Liver (tissue), 3 donors: ENCODE data around the gene SORBS2.

Source experiments
- FOXA1 ChIP-seq: IDR thresholded peaks from 2 replicates; pipeline ENCODE4 v1.6.1; 2016; ENCODE audit warnings: antibody characterized with exemption
- GABPA ChIP-seq, 2 donors: IDR thresholded peaks in 1 of 2; conservative IDR thresholded peaks in 1 of 2; 2 replicates each; pipeline ENCODE4 v1.6.1; 2016; ENCODE audit warnings: antibody characterized with exemption in 2 of 2, mild to moderate bottlenecking in 1 of 2, moderate library complexity in 1 of 2
- JUND ChIP-seq, 2 donors: IDR thresholded peaks; 2 replicates each; pipeline ENCODE4 v1.6.1; 2016; ENCODE audit warnings: antibody characterized with exemption in 2 of 2
- RAD21 ChIP-seq, 2 donors: IDR thresholded peaks; 2 replicates each; pipeline ENCODE4 v1.6.1; 2016; ENCODE audit warnings: antibody characterized with exemption in 2 of 2, mild to moderate bottlenecking in 2 of 2
- RXRA ChIP-seq, 2 donors: IDR thresholded peaks; 2 replicates each; pipeline ENCODE4 v1.6.1; 2017 to 2018; ENCODE audit warnings: antibody characterized with exemption in 2 of 2, mild to moderate bottlenecking in 1 of 2
- TAF1 ChIP-seq: conservative IDR thresholded peaks from 2 replicates; pipeline ENCODE4 v1.6.1; 2016; ENCODE audit warnings: antibody characterized with exemption, mild to moderate bottlenecking
- YY1 ChIP-seq: IDR thresholded peaks from 2 replicates; pipeline ENCODE4 v1.6.1; 2016; ENCODE audit warnings: antibody characterized with exemption, mild to moderate bottlenecking
- TF ChIP-seq, protein P1 (sequence below): IDR thresholded peaks from 2 replicates; pipeline ENCODE4 v1.6.1; 2016; ENCODE audit warnings: antibody characterized with exemption, mild to moderate bottlenecking
- TF ChIP-seq, protein P2 (sequence below): fragments of 150-350 bp; IDR thresholded peaks from 2 replicates; pipeline ENCODE4 v1.5.1; 2017; ENCODE audit warnings: improper control_type of control experiment, low read depth, low read length; ENCODE audit not compliant: missing input control
- TF ChIP-seq, protein P3 (sequence below): IDR thresholded peaks from 2 replicates; pipeline ENCODE4 v1.6.1; 2016; ENCODE audit warnings: antibody characterized with exemption
- donor health status: healthy.
- donor health status: healthy.

DNA sequence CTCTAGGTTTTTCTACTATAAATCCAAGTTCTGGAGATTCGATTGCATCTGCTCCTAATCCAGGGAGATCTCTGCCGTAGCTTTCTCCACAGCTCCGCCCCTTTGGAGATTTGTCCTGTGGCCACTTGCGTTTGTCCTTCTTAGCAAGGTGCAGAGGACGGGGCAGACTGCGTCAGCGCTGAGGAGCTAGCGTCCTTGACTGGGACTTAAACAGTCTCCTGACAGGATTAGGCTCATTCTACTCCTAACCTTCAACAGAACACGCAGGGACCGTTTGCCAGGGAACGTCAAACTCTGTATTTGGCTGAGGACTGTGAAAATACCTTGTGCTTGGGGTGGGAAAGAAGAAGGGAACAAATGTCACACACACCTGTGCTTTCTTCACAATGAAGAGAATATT, 38.6 kb downstream of the SORBS2 start:
- TF ChIP-seq, protein P1, sequence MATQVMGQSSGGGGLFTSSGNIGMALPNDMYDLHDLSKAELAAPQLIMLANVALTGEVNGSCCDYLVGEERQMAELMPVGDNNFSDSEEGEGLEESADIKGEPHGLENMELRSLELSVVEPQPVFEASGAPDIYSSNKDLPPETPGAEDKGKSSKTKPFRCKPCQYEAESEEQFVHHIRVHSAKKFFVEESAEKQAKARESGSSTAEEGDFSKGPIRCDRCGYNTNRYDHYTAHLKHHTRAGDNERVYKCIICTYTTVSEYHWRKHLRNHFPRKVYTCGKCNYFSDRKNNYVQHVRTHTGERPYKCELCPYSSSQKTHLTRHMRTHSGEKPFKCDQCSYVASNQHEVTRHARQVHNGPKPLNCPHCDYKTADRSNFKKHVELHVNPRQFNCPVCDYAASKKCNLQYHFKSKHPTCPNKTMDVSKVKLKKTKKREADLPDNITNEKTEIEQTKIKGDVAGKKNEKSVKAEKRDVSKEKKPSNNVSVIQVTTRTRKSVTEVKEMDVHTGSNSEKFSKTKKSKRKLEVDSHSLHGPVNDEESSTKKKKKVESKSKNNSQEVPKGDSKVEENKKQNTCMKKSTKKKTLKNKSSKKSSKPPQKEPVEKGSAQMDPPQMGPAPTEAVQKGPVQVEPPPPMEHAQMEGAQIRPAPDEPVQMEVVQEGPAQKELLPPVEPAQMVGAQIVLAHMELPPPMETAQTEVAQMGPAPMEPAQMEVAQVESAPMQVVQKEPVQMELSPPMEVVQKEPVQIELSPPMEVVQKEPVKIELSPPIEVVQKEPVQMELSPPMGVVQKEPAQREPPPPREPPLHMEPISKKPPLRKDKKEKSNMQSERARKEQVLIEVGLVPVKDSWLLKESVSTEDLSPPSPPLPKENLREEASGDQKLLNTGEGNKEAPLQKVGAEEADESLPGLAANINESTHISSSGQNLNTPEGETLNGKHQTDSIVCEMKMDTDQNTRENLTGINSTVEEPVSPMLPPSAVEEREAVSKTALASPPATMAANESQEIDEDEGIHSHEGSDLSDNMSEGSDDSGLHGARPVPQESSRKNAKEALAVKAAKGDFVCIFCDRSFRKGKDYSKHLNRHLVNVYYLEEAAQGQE: peak; percentile 53
- TF ChIP-seq RAD21 (IDR thresholded peaks at IDR 0.05) (peak in 1 of 2 donors; percentile 17), GABPA (IDR thresholded peaks at IDR 0.05 in 1 of 2, conservative IDR thresholded peaks at IDR 0.05 in 1 of 2) (no peak), FOXA1 (no peak), RXRA (IDR thresholded peaks at IDR 0.05) (peak; percentile 40 to 55), YY1 (no peak), TAF1 (peak; percentile 80), JUND (IDR thresholded peaks at IDR 0.05) (peak in 1 of 2 donors; percentile 7)
- TF ChIP-seq, protein P2, sequence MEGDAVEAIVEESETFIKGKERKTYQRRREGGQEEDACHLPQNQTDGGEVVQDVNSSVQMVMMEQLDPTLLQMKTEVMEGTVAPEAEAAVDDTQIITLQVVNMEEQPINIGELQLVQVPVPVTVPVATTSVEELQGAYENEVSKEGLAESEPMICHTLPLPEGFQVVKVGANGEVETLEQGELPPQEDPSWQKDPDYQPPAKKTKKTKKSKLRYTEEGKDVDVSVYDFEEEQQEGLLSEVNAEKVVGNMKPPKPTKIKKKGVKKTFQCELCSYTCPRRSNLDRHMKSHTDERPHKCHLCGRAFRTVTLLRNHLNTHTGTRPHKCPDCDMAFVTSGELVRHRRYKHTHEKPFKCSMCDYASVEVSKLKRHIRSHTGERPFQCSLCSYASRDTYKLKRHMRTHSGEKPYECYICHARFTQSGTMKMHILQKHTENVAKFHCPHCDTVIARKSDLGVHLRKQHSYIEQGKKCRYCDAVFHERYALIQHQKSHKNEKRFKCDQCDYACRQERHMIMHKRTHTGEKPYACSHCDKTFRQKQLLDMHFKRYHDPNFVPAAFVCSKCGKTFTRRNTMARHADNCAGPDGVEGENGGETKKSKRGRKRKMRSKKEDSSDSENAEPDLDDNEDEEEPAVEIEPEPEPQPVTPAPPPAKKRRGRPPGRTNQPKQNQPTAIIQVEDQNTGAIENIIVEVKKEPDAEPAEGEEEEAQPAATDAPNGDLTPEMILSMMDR: no peak
- TF ChIP-seq, protein P3, sequence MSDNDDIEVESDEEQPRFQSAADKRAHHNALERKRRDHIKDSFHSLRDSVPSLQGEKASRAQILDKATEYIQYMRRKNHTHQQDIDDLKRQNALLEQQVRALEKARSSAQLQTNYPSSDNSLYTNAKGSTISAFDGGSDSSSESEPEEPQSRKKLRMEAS: peak; percentile 5
